ENCODE results near the gene CRIP2.

The CRIP2 gene

DNA sequence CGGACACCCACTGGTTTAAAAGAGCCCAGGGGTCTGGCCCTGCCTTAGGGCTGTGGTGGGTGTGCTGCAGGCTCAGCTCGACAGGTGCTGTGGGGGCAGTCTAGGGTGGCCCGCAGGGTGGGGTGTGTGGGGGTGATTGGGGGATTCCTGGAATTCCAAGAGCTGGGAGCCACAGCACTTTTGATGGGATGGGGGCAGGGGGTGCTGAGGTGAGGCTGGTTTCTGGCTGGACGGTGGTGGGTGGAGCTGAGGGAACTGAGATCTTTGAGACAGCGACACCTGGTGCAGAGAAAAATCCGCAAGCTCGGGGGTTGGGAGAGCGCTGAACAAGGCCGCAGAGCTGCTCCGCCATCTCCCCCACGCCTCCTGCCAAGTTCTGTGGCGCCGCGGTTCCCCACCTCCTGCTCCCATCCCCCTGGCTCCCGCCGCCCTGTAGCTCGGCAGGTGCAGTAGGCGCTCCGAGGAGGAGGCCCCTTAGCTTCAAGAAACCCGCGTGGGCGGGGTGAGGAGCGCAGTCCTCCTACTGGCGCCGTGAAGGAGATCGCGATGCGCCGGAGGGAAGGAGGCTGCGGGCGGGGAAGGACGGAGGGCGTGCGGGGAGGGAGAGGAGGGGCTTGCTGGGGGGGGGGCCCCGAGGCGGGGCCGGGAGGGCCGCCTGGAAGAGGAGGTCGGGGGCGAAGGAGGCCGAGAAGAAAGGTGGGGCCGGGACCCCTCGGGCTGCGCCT, 15.1 kb downstream of the CRIP2 start:
- peak; percentile 68 for DNase-seq

DNA sequence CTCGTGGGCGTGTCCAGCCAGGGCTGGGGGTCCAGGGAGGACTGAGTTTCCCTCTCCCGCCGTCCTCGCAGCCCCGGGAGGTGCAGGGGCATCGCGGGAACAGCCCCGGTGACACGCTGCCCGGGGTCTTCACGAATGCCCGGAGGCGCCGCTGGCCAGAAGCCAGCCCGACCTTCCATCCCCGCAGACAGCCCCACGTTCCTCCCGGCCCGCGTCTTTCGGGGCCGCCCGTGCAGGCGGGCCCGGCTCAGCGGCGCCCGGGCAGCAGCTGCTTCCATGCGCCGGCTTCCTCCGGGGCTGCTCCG, 15.6 kb downstream of the CRIP2 start:
- DNase-seq = no peak

GRCh38 chr14:105490572-105491365, 16.1 kb downstream of the CRIP2 start, which contains the start of gene TEDC1:
Gene TEDC1 (plus strand): TSS chr14:105491246. CDS start chr14:105491376, 130 bp downstream.
- DNase-seq = peak; percentile 100

GRCh38 chr14:105491366-105491973, 16.8 kb downstream of the CRIP2 start:
- DNase-seq = peak; percentile 83

DNA sequence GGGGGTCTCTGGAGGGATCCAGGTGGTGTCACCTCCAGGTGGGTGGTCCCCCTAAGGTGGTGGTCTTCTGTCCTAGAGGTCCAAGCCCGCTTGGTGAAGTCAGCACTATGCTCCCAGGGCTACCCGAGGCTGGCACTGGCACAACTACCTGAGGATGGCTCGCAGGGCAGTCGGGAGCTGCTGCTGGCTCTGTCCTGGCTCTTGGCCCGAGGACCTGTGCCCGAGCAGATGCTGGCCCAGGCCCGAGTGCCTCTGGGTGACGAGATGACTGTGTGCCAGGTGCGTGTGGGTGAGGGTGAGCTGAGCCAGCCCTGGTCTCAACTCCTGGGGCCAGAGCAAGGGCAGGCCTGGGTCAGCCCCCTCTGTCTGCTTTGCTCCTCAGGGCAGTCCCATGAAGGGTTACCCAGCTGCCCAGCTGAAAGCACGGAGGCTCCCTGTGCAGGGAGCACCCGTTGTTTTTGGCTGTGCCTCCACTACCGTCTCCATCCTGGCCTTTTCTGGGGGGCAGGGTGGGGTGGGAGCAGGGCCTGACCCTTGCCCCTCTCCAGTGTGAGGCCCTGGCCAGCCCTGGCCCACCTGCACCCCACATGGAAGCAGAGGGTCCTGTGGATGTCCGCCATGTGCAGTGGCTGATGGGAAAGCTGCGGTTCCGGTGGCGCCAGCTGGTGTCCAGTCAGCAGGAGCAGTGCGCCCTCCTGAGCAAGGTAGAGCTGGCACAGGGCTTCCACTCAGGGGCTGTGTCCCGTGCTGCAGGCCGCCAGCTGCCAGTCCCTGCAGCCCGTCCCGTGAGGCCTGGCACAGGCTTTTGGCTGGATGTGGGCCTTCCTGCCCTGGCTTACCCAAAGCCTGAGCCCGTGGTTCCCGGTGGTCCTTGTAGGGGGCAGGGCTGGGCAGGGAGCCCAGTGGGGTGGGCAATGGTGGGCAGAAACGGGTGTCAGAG, 17.7 kb downstream of the CRIP2 start:
- DNase-seq = no peak

DNA sequence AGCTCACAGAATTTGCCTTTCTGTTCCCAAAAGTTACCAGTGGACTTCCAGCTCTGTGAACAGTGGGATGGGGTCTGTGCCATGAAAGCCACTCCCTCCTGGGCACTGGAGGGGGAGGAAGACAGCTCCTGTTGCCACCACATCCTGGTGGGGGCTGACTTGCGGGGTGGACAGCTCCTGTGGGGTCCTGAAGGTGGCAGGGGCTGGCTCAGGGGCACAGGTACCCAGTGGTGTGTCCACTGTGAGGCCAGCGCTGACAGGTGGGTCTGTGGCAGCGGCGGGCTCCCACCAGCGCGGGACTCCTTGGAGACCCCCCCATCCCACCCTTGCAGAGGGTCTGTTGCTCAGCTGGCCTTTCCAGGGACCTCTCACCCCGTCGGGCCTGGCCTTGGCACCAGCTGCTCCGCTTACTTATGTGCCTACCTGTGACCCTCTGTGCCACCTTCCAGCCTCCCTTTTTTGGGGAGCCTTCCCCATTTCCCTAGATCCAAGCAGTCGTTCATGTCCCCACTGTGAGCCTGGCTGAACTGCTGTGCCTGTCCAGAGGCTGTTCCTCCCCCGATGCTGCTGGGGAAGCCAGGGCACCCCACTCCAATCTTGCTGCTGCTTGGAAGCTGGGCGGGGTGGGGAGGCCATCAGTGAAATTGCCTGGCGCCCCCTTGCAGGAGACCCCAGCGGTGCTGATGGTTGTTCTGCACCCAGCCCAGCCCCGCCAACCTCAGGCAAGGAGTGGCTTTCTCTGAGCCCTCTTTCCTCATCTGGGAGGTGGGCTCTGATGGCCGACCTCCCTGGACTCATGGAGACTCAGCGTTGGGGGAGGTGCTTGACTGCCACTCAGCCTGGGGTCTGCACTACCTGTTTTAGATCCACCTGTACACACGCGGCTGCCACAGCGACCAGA, 18.6 kb downstream of the CRIP2 start:
- DNase-seq = no peak

GRCh38 chr14:105493921-105494605, 19.4 kb downstream of the CRIP2 start:
- DNase-seq = no peak

DNA sequence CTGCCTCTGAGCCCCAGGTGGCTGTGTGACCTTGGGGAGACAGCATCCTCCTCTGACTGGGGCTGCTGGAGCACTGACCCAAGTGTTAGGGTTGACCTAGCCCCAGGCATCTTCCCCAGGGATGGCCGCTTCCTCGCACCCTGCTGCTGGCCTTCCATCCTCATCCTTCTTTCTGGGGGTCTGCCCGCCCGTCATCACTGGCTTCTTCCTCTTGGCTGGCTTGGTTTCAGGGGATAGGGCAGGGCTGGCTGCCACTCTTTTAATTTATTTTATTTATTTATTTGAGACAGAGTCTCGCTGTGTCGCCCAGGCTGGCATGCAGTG, 19.9 kb downstream of the CRIP2 start:
- DNase-seq = no peak

GRCh38 chr14:105495101-105495989, 20.7 kb downstream of the CRIP2 start:
- DNase-seq = no peak

DNA sequence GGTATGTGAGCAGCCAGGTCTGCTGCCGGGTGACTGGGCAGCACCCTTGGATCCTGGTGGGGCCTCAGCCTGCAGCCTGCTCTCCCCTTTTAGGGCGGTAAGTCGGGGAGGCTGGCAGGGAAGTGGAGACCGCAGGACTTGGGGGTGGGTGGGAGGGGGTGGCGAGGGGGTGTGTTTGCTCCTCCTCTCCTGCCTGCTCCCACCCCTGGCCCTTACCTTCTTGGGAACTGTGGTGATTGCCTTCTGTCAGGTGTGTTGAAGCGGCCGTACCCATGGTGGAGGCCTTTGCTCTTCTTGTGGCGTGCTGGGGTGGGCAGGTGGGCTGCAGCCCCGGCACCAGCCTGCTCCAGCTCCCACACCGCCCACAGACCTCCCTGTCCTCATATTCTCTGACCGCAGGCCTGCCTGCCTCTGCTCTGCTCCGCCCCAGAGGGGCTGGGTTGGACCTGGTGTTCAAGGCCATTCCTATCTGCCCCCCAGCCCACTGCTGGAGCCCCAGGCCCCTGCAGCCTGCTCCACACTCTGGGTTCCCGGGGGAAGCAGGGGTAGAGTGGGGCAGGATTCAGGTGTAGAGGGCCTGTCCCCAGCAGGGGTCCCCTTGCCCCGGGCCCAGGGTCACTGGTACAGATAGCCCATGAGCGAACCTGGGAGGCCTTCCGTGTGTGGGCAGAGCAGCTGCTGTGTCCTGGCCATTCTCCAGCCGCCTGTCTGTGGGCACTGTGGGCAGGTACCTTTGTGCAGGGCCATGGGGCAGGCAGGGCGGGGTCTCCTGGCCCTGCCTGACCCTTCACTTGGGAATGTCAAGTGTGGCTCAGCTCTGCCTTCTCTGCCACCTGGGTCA, 21.6 kb downstream of the CRIP2 start:
- DNase-seq = no peak

- DNase-seq = no peak
Measured at GRCh38 chr14:105496831-105497591, 22.4 kb downstream of the CRIP2 start.

DNA sequence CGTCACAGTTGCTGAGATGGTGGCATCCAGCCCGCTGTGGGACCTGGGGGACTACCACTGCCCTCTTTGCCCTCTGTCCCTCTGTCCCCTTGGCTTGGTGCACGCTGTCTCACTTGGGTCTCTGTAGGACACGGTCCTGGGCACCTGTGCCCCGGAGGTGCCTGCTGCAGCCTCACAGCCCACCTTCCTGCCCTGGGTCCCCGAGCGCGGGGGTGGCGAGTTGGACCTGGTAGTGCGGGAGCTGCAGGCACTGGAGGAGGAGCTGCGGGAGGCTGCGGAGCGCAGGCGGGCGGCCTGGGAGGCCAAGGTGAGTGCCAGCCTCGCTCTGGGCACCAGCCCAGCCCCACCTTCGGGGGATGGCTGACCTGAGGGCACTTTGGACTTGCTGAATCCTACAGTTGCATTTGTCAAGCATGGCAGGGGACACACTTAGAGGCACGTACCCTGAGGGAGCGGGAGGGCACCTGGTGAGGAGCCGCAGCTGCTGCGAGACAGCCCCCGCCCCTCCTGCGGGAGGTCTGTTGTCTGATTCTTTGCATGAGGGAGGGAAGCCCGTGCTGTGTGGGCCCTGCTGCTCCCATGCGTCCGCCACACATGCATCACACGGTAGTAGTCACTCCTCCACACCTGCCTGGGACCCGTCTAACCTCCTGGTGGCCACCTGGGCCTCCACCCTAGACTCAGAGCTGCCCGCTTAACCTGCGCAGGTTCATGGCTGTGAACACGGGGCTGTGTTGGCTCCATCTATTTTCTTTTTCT, 23.2 kb downstream of the CRIP2 start:
- no peak for DNase-seq

DNA sequence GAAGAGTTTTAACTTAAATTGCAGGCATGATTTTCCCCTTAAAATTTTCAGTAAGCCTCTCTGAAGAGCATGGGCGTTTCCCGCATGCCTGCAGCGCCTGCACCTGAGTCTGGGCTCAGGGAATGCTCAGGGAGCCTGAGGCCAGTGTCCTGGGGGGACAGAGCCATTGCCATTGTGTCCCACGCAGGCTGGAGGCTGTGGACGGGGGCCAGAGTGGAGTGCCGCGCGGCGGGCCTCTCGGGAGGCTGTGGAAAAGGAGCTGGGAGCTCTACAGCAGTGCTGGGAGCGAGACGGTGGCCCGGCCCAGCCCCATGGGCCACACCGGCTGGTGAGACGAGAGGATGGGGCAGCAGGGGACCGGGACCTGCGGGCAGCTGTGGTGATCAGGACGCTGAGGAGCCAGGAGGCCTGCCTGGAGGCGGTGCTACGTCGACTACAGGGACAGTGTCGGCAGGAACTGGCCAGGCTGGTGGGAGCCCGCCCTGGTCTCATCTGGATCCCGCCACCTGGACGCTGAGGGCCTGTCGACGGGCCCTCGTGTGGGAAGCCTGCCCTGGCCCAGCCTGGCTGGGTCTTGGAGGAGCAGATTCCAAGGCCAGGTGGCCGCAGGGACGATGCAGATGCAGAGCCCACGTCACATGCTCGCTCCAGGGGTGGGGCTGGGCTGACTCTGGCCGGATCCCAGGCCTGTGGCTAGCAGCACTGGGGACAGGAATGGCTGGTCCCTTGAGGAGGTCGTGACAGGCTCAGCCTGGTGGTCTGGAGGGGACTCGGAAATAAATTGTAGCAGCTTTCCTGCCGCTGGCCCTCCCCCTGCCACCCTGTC, 24.0 kb downstream of the CRIP2 start:
- no peak for DNase-seq

- no peak for DNase-seq
Measured at GRCh38 chr14:105499256-105500035, 24.8 kb downstream of the CRIP2 start.

DNA sequence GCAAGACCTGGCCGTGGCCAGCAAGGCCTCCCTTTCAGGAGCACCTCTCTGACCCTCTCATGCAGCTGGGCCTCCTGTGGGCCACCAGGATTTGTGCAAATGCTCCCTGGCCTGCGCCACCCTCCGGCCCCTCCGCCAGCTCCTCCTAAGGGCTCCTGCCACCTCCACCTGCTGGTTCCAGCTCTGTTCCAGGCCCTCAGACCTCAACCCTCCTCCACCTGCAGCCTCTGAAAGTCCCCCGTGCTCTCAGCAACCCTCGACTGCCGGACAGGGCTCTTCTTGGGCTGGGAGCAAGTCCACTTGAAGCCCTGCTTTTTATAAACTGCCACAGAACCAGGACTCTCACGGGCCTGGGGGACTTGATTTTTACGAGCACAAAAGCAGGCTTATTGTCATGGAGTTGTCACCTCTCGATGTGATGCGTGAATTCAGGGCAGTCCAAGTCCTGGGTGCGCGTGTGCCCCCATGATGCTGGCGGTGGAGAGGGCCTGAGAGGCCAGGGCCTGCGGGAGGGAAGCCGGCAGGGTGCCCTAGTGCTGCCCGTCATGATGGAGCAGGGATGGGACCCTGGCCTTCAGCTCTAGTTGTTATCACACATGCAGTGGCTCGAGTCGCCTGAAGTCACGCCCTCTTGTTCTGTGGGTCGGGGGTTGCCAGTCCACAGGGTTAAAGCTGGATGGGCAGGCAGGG, 25.6 kb downstream of the CRIP2 start:
- no peak for DNase-seq

Data from NK-92 treated with Interleukin-12 subunit alpha and Interleukin-12 subunit beta, amount 100 ng/mL, for 24 hours (cell line).